OCI-LY1 (cell line): ENCODE results near the gene GTPBP1.

ENCODE experiments used
- EZH2 ChIP-seq: fragments of 200-600 bp; sonication (generic), shearing (Covaris generic); IDR thresholded peaks from 2 replicates; pipeline ENCODE4 v1.8.0; 2017; ENCODE audit warnings: borderline replicate concordance, mixed run types, mild to moderate bottlenecking, antibody characterized with exemption, low read length, moderate library complexity, mixed read lengths
- TF ChIP-seq, protein P1 (sequence below): fragments of 200-600 bp; sonication (generic), shearing (Covaris generic); IDR thresholded peaks from 2 replicates; pipeline ENCODE4 v1.5.1; 2017; ENCODE audit warnings: mild to moderate bottlenecking, antibody characterized with exemption, low read length, moderate library complexity, mixed read lengths

- TF ChIP-seq, protein P1, sequence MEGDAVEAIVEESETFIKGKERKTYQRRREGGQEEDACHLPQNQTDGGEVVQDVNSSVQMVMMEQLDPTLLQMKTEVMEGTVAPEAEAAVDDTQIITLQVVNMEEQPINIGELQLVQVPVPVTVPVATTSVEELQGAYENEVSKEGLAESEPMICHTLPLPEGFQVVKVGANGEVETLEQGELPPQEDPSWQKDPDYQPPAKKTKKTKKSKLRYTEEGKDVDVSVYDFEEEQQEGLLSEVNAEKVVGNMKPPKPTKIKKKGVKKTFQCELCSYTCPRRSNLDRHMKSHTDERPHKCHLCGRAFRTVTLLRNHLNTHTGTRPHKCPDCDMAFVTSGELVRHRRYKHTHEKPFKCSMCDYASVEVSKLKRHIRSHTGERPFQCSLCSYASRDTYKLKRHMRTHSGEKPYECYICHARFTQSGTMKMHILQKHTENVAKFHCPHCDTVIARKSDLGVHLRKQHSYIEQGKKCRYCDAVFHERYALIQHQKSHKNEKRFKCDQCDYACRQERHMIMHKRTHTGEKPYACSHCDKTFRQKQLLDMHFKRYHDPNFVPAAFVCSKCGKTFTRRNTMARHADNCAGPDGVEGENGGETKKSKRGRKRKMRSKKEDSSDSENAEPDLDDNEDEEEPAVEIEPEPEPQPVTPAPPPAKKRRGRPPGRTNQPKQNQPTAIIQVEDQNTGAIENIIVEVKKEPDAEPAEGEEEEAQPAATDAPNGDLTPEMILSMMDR, result no peak
- no peak for TF ChIP-seq EZH2
Observed at GRCh38 chr22:38745676-38746460, 40.1 kb downstream of the GTPBP1 start.
